COLO668 (cell line): ENCODE data around the gene ACD.
A peak's percentile ranks its signal among the peaks of the same experiment; 100 is the strongest.

ENCODE experiments used
- DNase-seq: peaks from one replicate; lab custom pipeline; 2025; ENCODE audit not compliant: unreplicated experiment; lab: John Stamatoyannopoulos, UW

Gene ACD

GRCh38 chr16:67648088-67648763 lies 11.8 kb downstream of the ACD start:
- no peak for DNase-seq

- DNase-seq, result no peak
Measured at GRCh38 chr16:67647681-67648080, 12.4 kb downstream of the ACD start.

- no peak for DNase-seq
Measured at GRCh38 chr16:67647111-67647651, 12.9 kb downstream of the ACD start.

GRCh38 chr16:67645397-67646121 lies 14.5 kb downstream of the ACD start:
- DNase-seq, result peak; percentile 47

GRCh38 chr16:67644038-67644437 lies 16.0 kb downstream of the ACD start:
- no peak for DNase-seq

DNA sequence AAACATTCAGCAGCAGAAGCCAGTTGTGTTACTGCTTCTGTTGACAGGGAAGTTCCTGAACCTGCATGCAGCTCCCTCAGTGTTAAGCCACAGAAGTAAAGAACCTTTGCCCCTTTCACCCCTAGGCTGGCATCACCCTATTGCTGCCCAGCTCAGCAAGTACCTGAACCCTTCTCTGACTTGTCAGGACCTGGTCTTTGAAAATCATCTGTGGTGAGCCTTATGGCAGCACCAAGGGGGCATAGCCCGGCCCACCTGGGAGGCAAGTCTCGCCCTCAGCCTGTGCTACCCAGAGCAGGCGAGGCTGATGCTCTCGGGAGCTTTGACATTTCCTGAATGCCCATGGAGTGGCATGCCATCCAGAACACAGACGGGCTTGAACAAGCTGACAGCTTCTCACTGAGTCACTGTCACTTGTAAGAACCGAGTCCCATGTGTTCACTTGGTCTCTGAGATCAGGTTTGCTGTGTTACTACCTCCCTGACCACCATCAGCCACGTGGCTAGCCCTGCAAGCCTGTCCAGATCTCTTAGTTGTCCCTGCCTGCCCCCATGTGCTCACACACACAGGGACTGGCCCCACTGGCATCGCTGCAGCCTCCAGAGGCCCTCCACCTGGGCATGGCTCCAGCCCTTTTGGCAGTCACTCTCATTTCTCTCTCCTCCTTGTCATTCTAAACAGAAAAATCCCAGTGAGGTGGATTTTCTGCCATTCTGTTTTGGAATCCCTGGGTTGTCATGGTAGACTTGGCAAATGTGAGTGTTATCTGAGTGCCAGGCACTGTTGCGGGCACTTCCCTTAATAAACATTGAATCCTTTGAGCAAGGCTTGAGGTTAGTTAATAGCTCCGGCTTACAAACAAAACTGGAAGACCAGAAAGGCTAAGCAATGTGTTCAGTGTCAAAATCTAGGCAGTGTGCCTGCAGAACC lies 18.0 kb downstream of the ACD start:
- DNase-seq, result no peak

DNA sequence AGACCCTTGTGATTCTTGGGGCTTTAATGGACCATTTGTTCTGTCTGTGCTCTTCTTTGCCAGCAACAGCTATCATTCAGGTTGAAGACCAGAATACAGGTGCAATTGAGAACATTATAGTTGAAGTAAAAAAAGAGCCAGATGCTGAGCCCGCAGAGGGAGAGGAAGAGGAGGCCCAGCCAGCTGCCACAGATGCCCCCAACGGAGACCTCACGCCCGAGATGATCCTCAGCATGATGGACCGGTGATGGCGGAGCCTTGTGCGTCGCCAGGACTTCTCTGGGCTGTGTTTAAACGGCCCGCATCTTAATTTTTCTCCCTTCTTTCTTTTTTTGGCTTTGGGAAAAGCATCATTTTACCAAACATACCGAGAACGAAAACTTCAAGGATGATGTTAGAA lies 22.4 kb downstream of the ACD start:
- DNase-seq, result no peak

DNA sequence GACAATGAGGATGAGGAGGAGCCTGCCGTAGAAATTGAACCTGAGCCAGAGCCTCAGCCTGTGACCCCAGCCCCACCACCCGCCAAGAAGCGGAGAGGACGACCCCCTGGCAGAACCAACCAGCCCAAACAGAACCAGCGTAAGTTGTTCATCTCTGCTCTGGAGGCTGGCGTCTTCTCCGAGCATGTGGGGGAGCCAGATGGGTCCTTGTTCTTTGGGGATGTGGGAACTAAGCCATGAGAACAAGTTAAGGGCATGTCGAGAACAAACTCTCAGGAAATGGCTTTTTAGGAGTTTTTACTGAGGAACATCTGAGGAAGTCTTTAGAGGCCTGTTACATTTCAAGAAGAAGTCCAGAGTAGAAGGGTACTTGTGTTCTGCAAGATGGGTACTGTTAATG lies 23.3 kb downstream of the ACD start:
- DNase-seq, result no peak

- DNase-seq, result no peak
Measured at GRCh38 chr16:67632415-67633172, 27.5 kb downstream of the ACD start.

DNA sequence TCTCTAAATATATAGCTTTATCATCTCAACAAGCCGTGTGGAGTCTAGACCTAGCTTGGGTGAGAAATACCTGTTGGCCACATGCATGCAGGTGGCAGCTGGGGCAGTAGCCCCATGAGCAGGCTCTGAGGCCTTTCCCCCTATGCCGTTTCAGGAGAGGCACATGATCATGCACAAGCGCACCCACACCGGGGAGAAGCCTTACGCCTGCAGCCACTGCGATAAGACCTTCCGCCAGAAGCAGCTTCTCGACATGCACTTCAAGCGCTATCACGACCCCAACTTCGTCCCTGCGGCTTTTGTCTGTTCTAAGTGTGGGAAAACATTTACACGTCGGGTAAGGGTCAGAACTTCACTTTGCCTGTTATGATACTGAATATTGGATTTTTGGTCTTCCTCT lies 31.8 kb downstream of the ACD start:
- no peak for DNase-seq

- no peak for DNase-seq
Measured at GRCh38 chr16:67613808-67614207, 46.3 kb downstream of the ACD start.

GRCh38 chr16:67608364-67608763 lies 51.7 kb downstream of the ACD start:
- DNase-seq, result no peak
